Spinal cord (tissue), 10 donors: ENCODE data around the gene LRRC4C. TPM values are rescaled to one million over a fixed set of nuclear protein-coding genes. Genes with fewer than 3 reads are reported as not detected.
A peak's percentile ranks its signal among the peaks of the same experiment; 100 is the strongest.
"Not testable (repeated sequence)": the region's sequence is repeated elsewhere in the genome, so short reads cannot be mapped to it uniquely, and the experiment has no call there.

Source experiments
- DNase-seq, 6 donors: peaks; one replicate each; pipeline versions ENCODE4 v3.0.0 to v3.0.0-alpha.2; 2013 to 2015; ENCODE audit warnings: low spot score in 6 of 6, low read depth in 4 of 6
- H3K27ac ChIP-seq: one replicate; pipeline ENCODE4 v1.5.1; 2013; ENCODE audit warnings: low read depth, low read length, control low read depth
- H3K27me3 ChIP-seq: one replicate; pipeline ENCODE4 v1.6.1; 2013; ENCODE audit warnings: low read length; ENCODE audit not compliant: control insufficient read depth, insufficient read depth
- H3K36me3 ChIP-seq: one replicate; pipeline ENCODE4 v1.6.1; 2013; ENCODE audit warnings: low read length; ENCODE audit not compliant: control insufficient read depth, insufficient read depth
- H3K4me1 ChIP-seq: one replicate; pipeline ENCODE4 v1.6.1; 2013; ENCODE audit warnings: low read length; ENCODE audit not compliant: control insufficient read depth, insufficient read depth
- H3K4me3 ChIP-seq: one replicate; pipeline ENCODE4 v1.5.1; 2013; ENCODE audit warnings: low read depth, low read length, control low read depth
- H3K9me3 ChIP-seq: one replicate; pipeline ENCODE4 v1.6.1; 2013; ENCODE audit warnings: low read length; ENCODE audit not compliant: control insufficient read depth, insufficient read depth
- WGBS: methylation state at CpG from one replicate; pipeline ENCODE4 v1.1.5; 2013; ENCODE audit warnings: missing lambda C conversion rate; ENCODE audit not compliant: insufficient coverage; 5-methylcytosine and 5-hydroxymethylcytosine counted together
- polyA plus RNA-seq, 2 donors: library from polyadenylated mRNA; unstranded; fragments of 120-200 nt; gene quantifications; one replicate each; pipeline ENCODE4 v1.2.1, GENCODE V29; 2013; ENCODE audit not compliant: insufficient read length in 2 of 2
- total RNA-seq, 2 donors: library from RNA; depleted of rRNA in 1 of 2; stranded (reverse); fragments of 120-200 nt in 1 of 2; fragments of >200 nt in 1 of 2; gene quantifications; one replicate each; pipeline versions ENCODE4 v1.2.3 to v1.2.4, GENCODE V29; 2013 to 2014
- donor health status: healthy.

The LRRC4C gene
- total and polyA plus RNA-seq, 4 donors: 25.6 to 54.9 (median 39.0) TPM

GRCh38 chr11:40597546-40598113, 861.8 kb downstream of the LRRC4C start:
- no peak overlapping the region for H3K4me3 ChIP-seq
- peak in 4 of 6 donors; percentile 4 to 72 (median 30) for DNase-seq
- H3K4me1 ChIP-seq: no peaks in the 10 kb centered on the region
- H3K27ac ChIP-seq: no peak overlapping the region
- H3K27me3 ChIP-seq: no peaks in the 10 kb centered on the region
- WGBS: no CpG with 5 or more reads among the region's 5 CpGs
- no peaks in the 10 kb centered on the region for H3K36me3 ChIP-seq
- no peaks in the 10 kb centered on the region for H3K9me3 ChIP-seq

- H3K4me1 ChIP-seq: no peaks in the 10 kb centered on the region
- WGBS: no CpG with 5 or more reads among the region's 1 CpG
- no peak overlapping the region for H3K27ac ChIP-seq
- DNase-seq: peak in 1 of 6 donors; percentile 11
- no peaks in the 10 kb centered on the region for H3K27me3 ChIP-seq
- no peaks in the 10 kb centered on the region for H3K36me3 ChIP-seq
- no peaks in the 10 kb centered on the region for H3K9me3 ChIP-seq
- H3K4me3 ChIP-seq: no peak overlapping the region
These were observed 886.1 kb downstream of the LRRC4C start for GRCh38 chr11:40573254-40573891.

GRCh38 chr11:40569947-40570531, 889.4 kb downstream of the LRRC4C start:
- no peak for DNase-seq
- Histone ChIP-seq H3K27me3 (no peaks in the 10 kb centered on the region), H3K4me1 (no peaks in the 10 kb centered on the region), H3K36me3 (no peaks in the 10 kb centered on the region), H3K4me3 (no peak overlapping the region), H3K27ac (no peak overlapping the region), H3K9me3 (no peaks in the 10 kb centered on the region)
- whole genome bisulfite sequencing: 78% methylated on average over 1 of the region's 1 CpG

- no peak for DNase-seq
- no peaks in the 10 kb centered on the region for H3K4me1 ChIP-seq
- WGBS: no CpG with 5 or more reads among the region's 1 CpG
- no peaks in the 10 kb centered on the region for H3K27me3 ChIP-seq
- H3K36me3 ChIP-seq: no peaks in the 10 kb centered on the region
- no peaks in the 10 kb centered on the region for H3K9me3 ChIP-seq
- no peak overlapping the region for H3K4me3 ChIP-seq
- H3K27ac ChIP-seq: no peak overlapping the region
These were observed 892.1 kb downstream of the LRRC4C start for GRCh38 chr11:40567392-40567791.

- WGBS: 80% methylated on average over 1 of the region's 3 CpGs
- H3K9me3 ChIP-seq: no peaks in the 10 kb centered on the region
- no peak overlapping the region for H3K27ac ChIP-seq
- no peaks in the 10 kb centered on the region for H3K27me3 ChIP-seq
- DNase-seq: no peak
- H3K36me3 ChIP-seq: no peaks in the 10 kb centered on the region
- no peaks in the 10 kb centered on the region for H3K4me1 ChIP-seq
- no peak overlapping the region for H3K4me3 ChIP-seq
These were observed 915.3 kb downstream of the LRRC4C start for GRCh38 chr11:40544162-40544561.

GRCh38 chr11:40542821-40543220, 916.6 kb downstream of the LRRC4C start:
- Histone ChIP-seq H3K9me3 (no peaks in the 10 kb centered on the region), H3K27me3 (no peaks in the 10 kb centered on the region), H3K27ac (no peak overlapping the region), H3K36me3 (no peaks in the 10 kb centered on the region), H3K4me1 (no peaks in the 10 kb centered on the region), H3K4me3 (no peak overlapping the region)
- no CpG with 5 or more reads among the region's 1 CpG for WGBS
- DNase-seq: no peak

GRCh38 chr11:40537734-40538133, 921.7 kb downstream of the LRRC4C start:
- Histone ChIP-seq H3K27ac (no peak overlapping the region), H3K27me3 (no peaks in the 10 kb centered on the region), H3K4me3 (no peak overlapping the region), H3K36me3 (no peaks in the 10 kb centered on the region), H3K9me3 (no peaks in the 10 kb centered on the region), H3K4me1 (no peaks in the 10 kb centered on the region)
- 93% methylated on average over 2 of the region's 3 CpGs for WGBS
- DNase-seq: no peak

- not testable (repeated sequence) for H3K4me1 ChIP-seq, H3K27me3 ChIP-seq, H3K36me3 ChIP-seq, H3K4me3 ChIP-seq, H3K27ac ChIP-seq, DNase-seq, H3K9me3 ChIP-seq
- WGBS: 90% methylated on average over 2 of the region's 6 CpGs
These were observed 937.4 kb downstream of the LRRC4C start for GRCh38 chr11:40522080-40522479.

GRCh38 chr11:40517122-40517521, 942.3 kb downstream of the LRRC4C start:
- Histone ChIP-seq H3K27ac (no peak overlapping the region), H3K9me3 (peaks cover 2% of the 10 kb centered on the region), H3K27me3 (no peaks in the 10 kb centered on the region), H3K36me3 (no peaks in the 10 kb centered on the region), H3K4me3 (no peak overlapping the region), H3K4me1 (no peaks in the 10 kb centered on the region)
- no CpG with 5 or more reads among the region's 3 CpGs for WGBS
- no peak for DNase-seq

- Histone ChIP-seq H3K4me1 (no peaks in the 10 kb centered on the region), H3K36me3 (no peaks in the 10 kb centered on the region), H3K4me3 (no peak overlapping the region), H3K27ac (no peak overlapping the region), H3K9me3 (peaks cover 2% of the 10 kb centered on the region), H3K27me3 (no peaks in the 10 kb centered on the region)
- no CpG with 5 or more reads among the region's 1 CpG for WGBS
- peak in 1 of 6 donors; percentile 21 for DNase-seq
These were observed 945.3 kb downstream of the LRRC4C start for GRCh38 chr11:40514124-40514523.
